Panc1 (cell line): ENCODE data around the gene PDE11A. TPM values are rescaled to one million over a fixed set of nuclear protein-coding genes. Genes with fewer than 3 reads are reported as not detected.

Source experiments
- ATAC-seq: fragments of 200-7000 bp; cut with Tn5 transposase; 2 replicates; pipeline ENCODE4 v1.9.1; 2020; ENCODE audit warnings: mild to moderate bottlenecking, moderate library complexity
- BruUV-seq: library from RNA; stranded (reverse); fragments of 400-500 nt; replicated peaks from 2 replicates; lab custom pipeline; 2021; lab: Mats Ljungman, UMichigan
- CTCF ChIA-PET: fragments of 300-600 bp; sonication (Branson Sonifier 250); formaldehyde crosslinking; loops from one replicate; lab custom pipeline; 2022; ENCODE audit warnings: antibody characterized with exemption; lab: Charles Lee
- POLR2A ChIA-PET: fragments of 300-600 bp; sonication (Branson Sonifier 250); formaldehyde crosslinking; loops from one replicate; lab custom pipeline; 2022; ENCODE audit warnings: antibody characterized with exemption; lab: Charles Lee
- DNase-seq: peaks from one replicate; pipeline ENCODE4 v3.0.0-alpha.2; 2010; ENCODE audit warnings: low read depth, low spot score
- H3K27ac ChIP-seq: 2 replicates; pipeline ENCODE4 v1.5.1; 2011; ENCODE audit warnings: mild to moderate bottlenecking, low read length, inconsistent platforms
- H3K27me3 ChIP-seq: fragments of 200-500 bp; sonication (Bioruptor generic); 2 replicates; pipeline ENCODE4 v1.6.0; 2014; ENCODE audit warnings: low read length, inconsistent platforms; ENCODE audit not compliant: control insufficient read depth, insufficient read depth
- H3K36me3 ChIP-seq: fragments of 200-500 bp; sonication (Bioruptor generic); 2 replicates; pipeline ENCODE4 v1.5.1; 2014; ENCODE audit warnings: inconsistent platforms, mild to moderate bottlenecking, low read length, moderate library complexity; ENCODE audit not compliant: control insufficient read depth, insufficient read depth
- H3K4me1 ChIP-seq: 2 replicates; pipeline ENCODE4 v1.5.1; 2011; ENCODE audit warnings: inconsistent platforms, mild to moderate bottlenecking, low read length, moderate library complexity; ENCODE audit not compliant: control insufficient read depth, insufficient read depth
- H3K4me3 ChIP-seq, 2 experiments: 2 replicates each; pipeline ENCODE4 v1.5.1; 2011 to 2012; ENCODE audit warnings: low read depth in 2 of 2, low read length in 2 of 2, mild to moderate bottlenecking in 2 of 2, inconsistent platforms in 1 of 2, moderate library complexity in 1 of 2
- H3K9me3 ChIP-seq: fragments of 200-500 bp; sonication (Bioruptor generic); 2 replicates; pipeline ENCODE4 v1.5.1; 2014; ENCODE audit warnings: low read depth, mild to moderate bottlenecking, inconsistent platforms, low read length, moderate library complexity; ENCODE audit not compliant: control insufficient read depth, insufficient read depth
- CTCF ChIP-seq: fragments of 450-650 bp; IDR thresholded peaks from 2 replicates; pipeline ENCODE4 v1.5.1; 2017; ENCODE audit warnings: mild to moderate bottlenecking
- POLR2AphosphoS5 ChIP-seq: IDR thresholded peaks from 2 replicates; pipeline ENCODE4 v1.6.1; 2012; ENCODE audit warnings: mild to moderate bottlenecking, low read depth, low read length, moderate library complexity
- REST ChIP-seq, 2 experiments: IDR thresholded peaks; 2 replicates each; pipeline ENCODE4 v1.6.1; 2011 to 2012; ENCODE audit warnings: low read depth in 2 of 2, control low read depth in 1 of 2, low read length in 1 of 2, mild to moderate bottlenecking in 1 of 2, moderate library complexity in 1 of 2; ENCODE audit not compliant: insufficient read depth in 1 of 2
- SIN3A ChIP-seq: IDR thresholded peaks from 2 replicates; pipeline ENCODE4 v1.6.1; 2012; ENCODE audit warnings: low read depth, mild to moderate bottlenecking, low read length, moderate library complexity, borderline replicate concordance; ENCODE audit not compliant: insufficient read depth
- TCF7L2 ChIP-seq: IDR thresholded peaks from 2 replicates; pipeline ENCODE4 v1.6.1; 2011; ENCODE audit warnings: mild to moderate bottlenecking, low read depth, low read length, inconsistent platforms
- in situ Hi-C: cut with HindIII; loops from 2 replicates; pipeline ENCODE4 v1.10.0; 2016; ENCODE audit warnings: low sequenced_read_pairs, low pct_unique_long_range_greater_than_20kb
- intact Hi-C: fragments of 100-400 bp; cut with micrococcal nuclease; formaldehyde crosslinking; loops from one replicate; pipeline ENCODE4 v1.10.0; 2022; ENCODE audit not compliant: unreplicated experiment
- total RNA-seq: library from RNA; stranded (reverse); gene quantifications from one replicate; pipeline ENCODE4 v1.2.1, GENCODE V29; 2021; ENCODE audit not compliant: unreplicated experiment

Gene PDE11A
- total RNA-seq, 1 experiment from 2014 or later, result not detected

GRCh38 chr2:177625744-177626650 is 446.6 kb downstream of the PDE11A start:
- BruUV-seq, result no TSS peak
- CTCF ChIA-PET, result no interaction called here
- ATAC-seq, result no peak

GRCh38 chr2:177622521-177622920 is 450.1 kb downstream of the PDE11A start:
- no TSS peak for BruUV-seq
- Histone ChIP-seq H3K27me3 (no peaks in the 10 kb centered on the region), H3K36me3 (no peaks in the 10 kb centered on the region), H3K4me1 (no peaks in the 10 kb centered on the region), H3K4me3 (no peak overlapping the region), H3K27ac (no peak overlapping the region), H3K9me3 (no peaks in the 10 kb centered on the region)
- intact Hi-C loops (no loop called here), in situ Hi-C loops (no loop called here)
- no peak for ATAC-seq
- CTCF ChIA-PET, result interaction anchor here (0.7 kb wide), 1 partner anchor 103 kb away, joined by 4 read pairs; no protein-coding TSS in a partner anchor
- POLR2A ChIA-PET, result no interaction called here
- no peak for DNase-seq
- TF ChIP-seq TCF7L2, result no peak
- no peak for TF ChIP-seq POLR2AphosphoS5
- no peak for TF ChIP-seq SIN3A
- no peak for TF ChIP-seq REST (IDR thresholded peaks at IDR 0.05; ENCODE audit: insufficient read depth in 1 of 2, low read depth in 2 of 2, low read length in 1 of 2)

More at GRCh38 chr2:177625744-177626650, 446.6 kb downstream of the PDE11A start:
- no peaks in the 10 kb centered on the region for H3K9me3 ChIP-seq
- intact Hi-C loops, result no loop called here
- H3K4me1 ChIP-seq, result no peaks in the 10 kb centered on the region
- in situ Hi-C loops, result no loop called here
- H3K27ac ChIP-seq, result no peak overlapping the region
- TF ChIP-seq POLR2AphosphoS5, result no peak
- TF ChIP-seq SIN3A, result no peak
- TF ChIP-seq TCF7L2, result no peak
- TF ChIP-seq REST (IDR thresholded peaks at IDR 0.05; ENCODE audit: insufficient read depth in 1 of 2, low read depth in 2 of 2, low read length in 1 of 2), result no peak
- TF ChIP-seq CTCF, result no peak
- no peaks in the 10 kb centered on the region for H3K36me3 ChIP-seq
- no peaks in the 10 kb centered on the region for H3K27me3 ChIP-seq
- no peak for DNase-seq
- POLR2A ChIA-PET, result interaction anchor here (0.8 kb wide), 1 partner anchor 8 kb away, joined by 4 read pairs; no protein-coding TSS in a partner anchor
- no peak overlapping the region for H3K4me3 ChIP-seq
